ENCODE data around the gene TEX26. TPM values are rescaled to one million over a fixed set of nuclear protein-coding genes. Genes with fewer than 3 reads are reported as not detected.

TEX26 gene
- polyA plus RNA-seq, 2 of the 4 experiments (the other 2 are of a cell fraction), result not detected

DNA sequence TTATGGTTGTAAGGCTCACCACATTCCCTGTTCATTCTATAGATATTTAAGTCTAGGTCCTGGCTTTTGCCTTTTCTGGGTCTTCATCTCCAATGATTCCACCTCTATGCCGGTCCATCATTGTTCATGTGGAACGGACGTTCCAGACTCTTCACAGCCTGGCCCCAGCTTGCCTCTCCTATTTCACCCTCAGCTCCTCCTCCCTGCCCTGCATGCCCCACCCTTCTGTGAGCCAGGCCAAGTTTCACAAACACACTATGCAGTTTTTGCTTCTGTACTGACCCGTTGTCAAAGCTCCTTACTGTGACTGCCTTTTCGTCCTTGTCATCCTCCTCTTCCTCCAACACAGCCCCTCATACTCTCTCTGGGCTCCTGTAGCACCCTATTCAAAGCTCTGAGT lies 31.3 kb downstream of the TEX26 start:
- FAIRE-seq, result no peak
- CTCF ChIA-PET, result no interaction called here
- ATAC-seq, result no peak

GRCh38 chr13:30965380-30965779 lies 32.9 kb downstream of the TEX26 start:
- Histone ChIP-seq H3K9me3 (no peaks in the 10 kb centered on the region), H3K4me1 (no peaks in the 10 kb centered on the region), H3K27ac (no peak overlapping the region), H3K4me2 (no peak overlapping the region), H3K4me3 (no peak overlapping the region)
- FAIRE-seq (no peak), ATAC-seq (no peak), DNase-seq (ENCODE audit: low read depth in 1 of 2, low spot score in 1 of 2) (no peak)
- ChIA-PET CTCF (interaction anchor here (0.8 to 2.0 kb wide), 2 partner anchors 24 to 100 kb away, joined by 3 to 4 read pairs; no protein-coding TSS in a partner anchor), POLR2A (no interaction called here)
- 0% methylated on average over 1 of the region's 1 CpG for WGBS (ENCODE audit: missing lambda C conversion rate)
- TF ChIP-seq TP53 (CRISPR knock-in tag; IDR thresholded peaks at IDR 0.05) (no peak), CBX2 (IDR thresholded peaks at IDR 0.05; ENCODE audit: borderline replicate concordance, low read depth) (no peak), PHF8 (IDR thresholded peaks at IDR 0.05; ENCODE audit: borderline replicate concordance, low read depth) (no peak), SMC3 (IDR thresholded peaks at IDR 0.05) (no peak), ZFP36 (IDR thresholded peaks at IDR 0.05; ENCODE audit: borderline replicate concordance, partially characterized antibody) (no peak), GATA3 (IDR thresholded peaks at IDR 0.05; ENCODE audit: borderline replicate concordance) (no peak), BHLHE40 (IDR thresholded peaks at IDR 0.05; ENCODE audit: low read depth, low read length) (no peak), KDM5A (IDR thresholded peaks at IDR 0.05) (no peak), HMGXB4 (CRISPR knock-in tag; IDR thresholded peaks at IDR 0.05; ENCODE audit: borderline replicate concordance) (no peak), CEBPB (IDR thresholded peaks at IDR 0.05) (no peak), CBX8 (IDR thresholded peaks at IDR 0.05) (no peak), HOXA7 (CRISPR knock-in tag; IDR thresholded peaks at IDR 0.05) (no peak), MAZ (IDR thresholded peaks at IDR 0.05; ENCODE audit: borderline replicate concordance, low read depth, low read length) (no peak), JUN (IDR thresholded peaks at IDR 0.05) (no peak), MYC (IDR thresholded peaks at IDR 0.05; ENCODE audit: borderline replicate concordance, low read length) (no peak), TFCP2L1 (CRISPR knock-in tag; IDR thresholded peaks at IDR 0.05) (no peak), EHMT2 (IDR thresholded peaks at IDR 0.05; ENCODE audit: low read depth) (no peak), USF2 (IDR thresholded peaks at IDR 0.05) (no peak), ZNF302 (CRISPR knock-in tag; IDR thresholded peaks at IDR 0.05) (no peak)
- TF ChIP-seq, protein P1, sequence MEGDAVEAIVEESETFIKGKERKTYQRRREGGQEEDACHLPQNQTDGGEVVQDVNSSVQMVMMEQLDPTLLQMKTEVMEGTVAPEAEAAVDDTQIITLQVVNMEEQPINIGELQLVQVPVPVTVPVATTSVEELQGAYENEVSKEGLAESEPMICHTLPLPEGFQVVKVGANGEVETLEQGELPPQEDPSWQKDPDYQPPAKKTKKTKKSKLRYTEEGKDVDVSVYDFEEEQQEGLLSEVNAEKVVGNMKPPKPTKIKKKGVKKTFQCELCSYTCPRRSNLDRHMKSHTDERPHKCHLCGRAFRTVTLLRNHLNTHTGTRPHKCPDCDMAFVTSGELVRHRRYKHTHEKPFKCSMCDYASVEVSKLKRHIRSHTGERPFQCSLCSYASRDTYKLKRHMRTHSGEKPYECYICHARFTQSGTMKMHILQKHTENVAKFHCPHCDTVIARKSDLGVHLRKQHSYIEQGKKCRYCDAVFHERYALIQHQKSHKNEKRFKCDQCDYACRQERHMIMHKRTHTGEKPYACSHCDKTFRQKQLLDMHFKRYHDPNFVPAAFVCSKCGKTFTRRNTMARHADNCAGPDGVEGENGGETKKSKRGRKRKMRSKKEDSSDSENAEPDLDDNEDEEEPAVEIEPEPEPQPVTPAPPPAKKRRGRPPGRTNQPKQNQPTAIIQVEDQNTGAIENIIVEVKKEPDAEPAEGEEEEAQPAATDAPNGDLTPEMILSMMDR (IDR thresholded peaks at IDR 0.05), result no peak

More for the DNA sequence above, 31.3 kb downstream of the TEX26 start:
- H3K9me3 ChIP-seq, result peaks cover 6% of the 10 kb centered on the region; the same call in 1 of the 3 replicates
- TF ChIP-seq ZSCAN20 (CRISPR knock-in tag; IDR thresholded peaks at IDR 0.05) (no peak), MAZ (IDR thresholded peaks at IDR 0.05; ENCODE audit: borderline replicate concordance, low read depth, low read length) (no peak), JUN (IDR thresholded peaks at IDR 0.05) (no peak), FOXS1 (CRISPR knock-in tag; IDR thresholded peaks at IDR 0.05) (no peak), TFCP2L1 (CRISPR knock-in tag; IDR thresholded peaks at IDR 0.05) (no peak), HOXA7 (CRISPR knock-in tag; IDR thresholded peaks at IDR 0.05) (no peak), CEBPB (IDR thresholded peaks at IDR 0.05) (no peak), RAD21 (conservative IDR thresholded peaks at IDR 0.05 in 1 of 2, IDR thresholded peaks at IDR 0.05 in 1 of 2) (no peak)
- TF ChIP-seq, protein P2, sequence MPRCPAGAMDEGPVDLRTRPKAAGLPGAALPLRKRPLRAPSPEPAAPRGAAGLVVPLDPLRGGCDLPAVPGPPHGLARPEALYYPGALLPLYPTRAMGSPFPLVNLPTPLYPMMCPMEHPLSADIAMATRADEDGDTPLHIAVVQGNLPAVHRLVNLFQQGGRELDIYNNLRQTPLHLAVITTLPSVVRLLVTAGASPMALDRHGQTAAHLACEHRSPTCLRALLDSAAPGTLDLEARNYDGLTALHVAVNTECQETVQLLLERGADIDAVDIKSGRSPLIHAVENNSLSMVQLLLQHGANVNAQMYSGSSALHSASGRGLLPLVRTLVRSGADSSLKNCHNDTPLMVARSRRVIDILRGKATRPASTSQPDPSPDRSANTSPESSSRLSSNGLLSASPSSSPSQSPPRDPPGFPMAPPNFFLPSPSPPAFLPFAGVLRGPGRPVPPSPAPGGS (IDR thresholded peaks at IDR 0.05), result no peak
- TF ChIP-seq, protein P3, sequence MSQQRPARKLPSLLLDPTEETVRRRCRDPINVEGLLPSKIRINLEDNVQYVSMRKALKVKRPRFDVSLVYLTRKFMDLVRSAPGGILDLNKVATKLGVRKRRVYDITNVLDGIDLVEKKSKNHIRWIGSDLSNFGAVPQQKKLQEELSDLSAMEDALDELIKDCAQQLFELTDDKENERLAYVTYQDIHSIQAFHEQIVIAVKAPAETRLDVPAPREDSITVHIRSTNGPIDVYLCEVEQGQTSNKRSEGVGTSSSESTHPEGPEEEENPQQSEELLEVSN (IDR thresholded peaks at IDR 0.05; ENCODE audit: borderline replicate concordance, low read depth), result no peak
- POLR2A ChIA-PET, result no interaction called here
- H3K4me3 ChIP-seq, result no peak overlapping the region
- H3K27ac ChIP-seq, result no peak overlapping the region
- no peak overlapping the region for H3K4me2 ChIP-seq
- WGBS (ENCODE audit: missing lambda C conversion rate), result 28% methylated on average over 5 of the region's 5 CpGs
- H3K4me1 ChIP-seq, result no peaks in the 10 kb centered on the region
- no peak for DNase-seq (ENCODE audit: low read depth in 1 of 2, low spot score in 1 of 2)

Measured in A549 (cell line).